ENCODE results near the gene LIMS2.

DNA sequence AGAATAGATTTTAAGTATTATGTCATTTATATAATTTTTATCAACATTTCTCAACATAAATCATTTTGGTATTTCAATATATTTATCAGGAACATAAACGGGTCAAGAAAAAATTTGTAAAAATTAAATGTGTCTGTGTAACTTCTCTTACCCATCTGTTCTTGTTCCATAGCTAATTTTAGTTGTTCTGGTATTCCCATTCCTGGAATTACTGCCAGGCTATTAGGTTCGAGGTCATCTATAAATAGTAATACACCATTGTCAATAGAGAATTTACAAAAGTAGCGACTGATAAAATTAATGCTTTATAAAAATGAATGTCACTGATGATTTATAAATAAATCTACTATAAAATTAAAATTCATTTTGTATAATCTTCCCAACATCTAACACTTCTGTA lies 47.5 kb upstream of the LIMS2 start:
- TF ChIP-seq, protein P1, sequence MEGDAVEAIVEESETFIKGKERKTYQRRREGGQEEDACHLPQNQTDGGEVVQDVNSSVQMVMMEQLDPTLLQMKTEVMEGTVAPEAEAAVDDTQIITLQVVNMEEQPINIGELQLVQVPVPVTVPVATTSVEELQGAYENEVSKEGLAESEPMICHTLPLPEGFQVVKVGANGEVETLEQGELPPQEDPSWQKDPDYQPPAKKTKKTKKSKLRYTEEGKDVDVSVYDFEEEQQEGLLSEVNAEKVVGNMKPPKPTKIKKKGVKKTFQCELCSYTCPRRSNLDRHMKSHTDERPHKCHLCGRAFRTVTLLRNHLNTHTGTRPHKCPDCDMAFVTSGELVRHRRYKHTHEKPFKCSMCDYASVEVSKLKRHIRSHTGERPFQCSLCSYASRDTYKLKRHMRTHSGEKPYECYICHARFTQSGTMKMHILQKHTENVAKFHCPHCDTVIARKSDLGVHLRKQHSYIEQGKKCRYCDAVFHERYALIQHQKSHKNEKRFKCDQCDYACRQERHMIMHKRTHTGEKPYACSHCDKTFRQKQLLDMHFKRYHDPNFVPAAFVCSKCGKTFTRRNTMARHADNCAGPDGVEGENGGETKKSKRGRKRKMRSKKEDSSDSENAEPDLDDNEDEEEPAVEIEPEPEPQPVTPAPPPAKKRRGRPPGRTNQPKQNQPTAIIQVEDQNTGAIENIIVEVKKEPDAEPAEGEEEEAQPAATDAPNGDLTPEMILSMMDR (IDR thresholded peaks at IDR 0.05 in 8 of 11, conservative IDR thresholded peaks at IDR 0.05 in 3 of 11) = no peak
- TF ChIP-seq POLR2A (IDR thresholded peaks at IDR 0.05) (no peak), POLR2AphosphoS5 (IDR thresholded peaks at IDR 0.05) (no peak)

Measured in spleen (tissue), 7 donors.